HUES48 (cell line): ENCODE results near the gene PC.

Experiments
- H3K27ac ChIP-seq: one replicate; pipeline ENCODE4 v1.7.0; 2013; ENCODE audit warnings: low read depth, low read length, inconsistent platforms
- H3K27me3 ChIP-seq: 2 replicates; pipeline ENCODE4 v1.6.1; 2013; ENCODE audit warnings: mild to moderate bottlenecking, low read length; ENCODE audit not compliant: control insufficient read depth, insufficient read depth
- H3K36me3 ChIP-seq: 2 replicates; pipeline ENCODE4 v1.6.1; 2013; ENCODE audit warnings: low read length; ENCODE audit not compliant: control insufficient read depth, insufficient read depth
- H3K4me1 ChIP-seq: 2 replicates; pipeline ENCODE4 v1.6.1; 2013; ENCODE audit warnings: mild to moderate bottlenecking, low read length; ENCODE audit not compliant: control insufficient read depth, insufficient read depth
- H3K4me3 ChIP-seq: 2 replicates; pipeline ENCODE4 v1.5.1; 2013; ENCODE audit warnings: mild to moderate bottlenecking, low read depth, low read length
- H3K9ac ChIP-seq: 2 replicates; pipeline ENCODE4 v1.6.1; 2013; ENCODE audit warnings: mild to moderate bottlenecking, low read depth, low read length, moderate library complexity
- H3K9me3 ChIP-seq: 2 replicates; pipeline ENCODE4 v1.6.1; 2013; ENCODE audit warnings: low read length; ENCODE audit not compliant: control insufficient read depth, insufficient read depth

Gene PC

GRCh38 chr11:66891851-66892660, 66.1 kb downstream of the PC start:
- Histone ChIP-seq H3K27ac (peak overlapping the region; percentile 33), H3K4me1 (peaks cover 10% of the 10 kb centered on the region), H3K36me3 (no peaks in the 10 kb centered on the region), H3K9me3 (no peaks in the 10 kb centered on the region), H3K9ac (no peak overlapping the region), H3K27me3 (no peaks in the 10 kb centered on the region), H3K4me3 (no peak overlapping the region)

- Histone ChIP-seq H3K36me3 (no peaks in the 10 kb centered on the region), H3K9ac (no peak overlapping the region), H3K27me3 (no peaks in the 10 kb centered on the region), H3K27ac (peak overlapping the region; percentile 14), H3K4me3 (no peak overlapping the region), H3K9me3 (no peaks in the 10 kb centered on the region), H3K4me1 (peaks cover 10% of the 10 kb centered on the region)
Measured at GRCh38 chr11:66889960-66890359, 68.2 kb downstream of the PC start.

- H3K27ac ChIP-seq = no peak overlapping the region
- H3K27me3 ChIP-seq = no peaks in the 10 kb centered on the region
- peaks cover 12% of the 10 kb centered on the region for H3K4me1 ChIP-seq
- no peak overlapping the region for H3K4me3 ChIP-seq
- H3K9ac ChIP-seq = no peak overlapping the region
- no peaks in the 10 kb centered on the region for H3K9me3 ChIP-seq
- no peaks in the 10 kb centered on the region for H3K36me3 ChIP-seq
Measured at GRCh38 chr11:66888282-66888681, 69.9 kb downstream of the PC start.

- Histone ChIP-seq H3K4me1 (peaks cover 10% of the 10 kb centered on the region), H3K9me3 (no peaks in the 10 kb centered on the region), H3K9ac (no peak overlapping the region), H3K36me3 (no peaks in the 10 kb centered on the region), H3K27ac (no peak overlapping the region), H3K27me3 (no peaks in the 10 kb centered on the region), H3K4me3 (no peak overlapping the region)
Measured at GRCh38 chr11:66887526-66887925, 70.7 kb downstream of the PC start.

- H3K27me3 ChIP-seq = no peaks in the 10 kb centered on the region
- no peak overlapping the region for H3K27ac ChIP-seq
- H3K4me3 ChIP-seq = no peak overlapping the region
- H3K4me1 ChIP-seq = peaks cover 13% of the 10 kb centered on the region
- no peaks in the 10 kb centered on the region for H3K36me3 ChIP-seq
- no peak overlapping the region for H3K9ac ChIP-seq
- H3K9me3 ChIP-seq = no peaks in the 10 kb centered on the region
Measured at GRCh38 chr11:66886671-66887221, 71.4 kb downstream of the PC start.

GRCh38 chr11:66885950-66886440, 72.2 kb downstream of the PC start:
- H3K4me1 ChIP-seq = peaks cover 15% of the 10 kb centered on the region
- H3K9me3 ChIP-seq = no peaks in the 10 kb centered on the region
- H3K36me3 ChIP-seq = no peaks in the 10 kb centered on the region
- H3K9ac ChIP-seq = no peak overlapping the region
- no peak overlapping the region for H3K4me3 ChIP-seq
- no peak overlapping the region for H3K27ac ChIP-seq
- no peaks in the 10 kb centered on the region for H3K27me3 ChIP-seq

- Histone ChIP-seq H3K36me3 (no peaks in the 10 kb centered on the region), H3K27ac (no peak overlapping the region), H3K9me3 (no peaks in the 10 kb centered on the region), H3K27me3 (no peaks in the 10 kb centered on the region), H3K9ac (no peak overlapping the region), H3K4me3 (no peak overlapping the region), H3K4me1 (peaks cover 20% of the 10 kb centered on the region)
Measured at GRCh38 chr11:66885469-66885868, 72.7 kb downstream of the PC start.

- Histone ChIP-seq H3K9me3 (no peaks in the 10 kb centered on the region), H3K4me3 (no peak overlapping the region), H3K27ac (no peak overlapping the region), H3K36me3 (no peaks in the 10 kb centered on the region), H3K9ac (no peak overlapping the region), H3K27me3 (no peaks in the 10 kb centered on the region), H3K4me1 (peaks cover 17% of the 10 kb centered on the region)
Measured at GRCh38 chr11:66884443-66884842, 73.7 kb downstream of the PC start.

GRCh38 chr11:66883016-66883965, 74.9 kb downstream of the PC start:
- Histone ChIP-seq H3K9ac (no peak overlapping the region), H3K27me3 (no peaks in the 10 kb centered on the region), H3K36me3 (no peaks in the 10 kb centered on the region), H3K27ac (peak overlapping the region; percentile 11), H3K9me3 (no peaks in the 10 kb centered on the region), H3K4me3 (no peak overlapping the region), H3K4me1 (peaks cover 17% of the 10 kb centered on the region)

GRCh38 chr11:66882561-66883015, 75.6 kb downstream of the PC start:
- Histone ChIP-seq H3K4me1 (peaks cover 17% of the 10 kb centered on the region), H3K36me3 (no peaks in the 10 kb centered on the region), H3K4me3 (no peak overlapping the region), H3K9ac (no peak overlapping the region), H3K27me3 (no peaks in the 10 kb centered on the region), H3K9me3 (no peaks in the 10 kb centered on the region), H3K27ac (no peak overlapping the region)
